GM12801 (cell line): ENCODE measurements around the gene ITGA8.

ENCODE experiments used
- CTCF ChIP-seq: IDR thresholded peaks from one replicate; pipeline ENCODE4 v1.5.1; 2011; ENCODE audit warnings: control low read depth; ENCODE audit not compliant: insufficient read length; ENCODE audit errors: extremely low read depth

The ITGA8 gene

GRCh38 chr10:15652117-15652516, 67.6 kb downstream of the ITGA8 start:
- TF ChIP-seq CTCF: no peak

GRCh38 chr10:15651175-15651574, 68.5 kb downstream of the ITGA8 start:
- no peak for TF ChIP-seq CTCF

- TF ChIP-seq CTCF: no peak
Measured at GRCh38 chr10:15642095-15642494, 77.6 kb downstream of the ITGA8 start.

GRCh38 chr10:15640536-15641085, 79.1 kb downstream of the ITGA8 start:
- TF ChIP-seq CTCF: no peak

- TF ChIP-seq CTCF: no peak
Measured at GRCh38 chr10:15636446-15636845, 83.3 kb downstream of the ITGA8 start.

- TF ChIP-seq CTCF: no peak
Measured at GRCh38 chr10:15632456-15633091, 87.1 kb downstream of the ITGA8 start.

GRCh38 chr10:15630353-15630752, 89.4 kb downstream of the ITGA8 start:
- no peak for TF ChIP-seq CTCF
